NCI-H1092 treated with DMSO at 0.1 percent for 48 hours (cell line): ENCODE results near the gene TBX3.

Source experiments
- DNase-seq: peaks from one replicate; lab custom pipeline; 2025; lab: John Stamatoyannopoulos, UW

Gene TBX3

GRCh38 chr12:114696443-114697242 is 12.7 kb upstream of the TBX3 start:
- no peak for DNase-seq

DNA sequence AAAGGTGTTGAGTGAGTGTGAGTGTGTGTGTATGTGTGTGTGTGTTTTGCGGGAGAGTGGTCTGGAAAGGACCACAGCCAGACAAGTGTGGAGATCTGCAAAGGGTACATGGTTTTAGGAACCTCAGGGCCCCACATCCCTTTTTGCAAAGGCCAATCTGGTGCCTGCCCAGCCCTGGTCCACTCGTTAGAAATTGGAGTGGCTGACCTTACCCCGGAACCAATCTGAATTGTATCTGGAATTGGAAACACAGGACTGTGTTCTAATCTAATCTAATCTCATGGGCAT is 11.3 kb upstream of the TBX3 start:
- DNase-seq, result no peak

- DNase-seq, result no peak
Observed at GRCh38 chr12:114694436-114695304, 10.7 kb upstream of the TBX3 start.

DNA sequence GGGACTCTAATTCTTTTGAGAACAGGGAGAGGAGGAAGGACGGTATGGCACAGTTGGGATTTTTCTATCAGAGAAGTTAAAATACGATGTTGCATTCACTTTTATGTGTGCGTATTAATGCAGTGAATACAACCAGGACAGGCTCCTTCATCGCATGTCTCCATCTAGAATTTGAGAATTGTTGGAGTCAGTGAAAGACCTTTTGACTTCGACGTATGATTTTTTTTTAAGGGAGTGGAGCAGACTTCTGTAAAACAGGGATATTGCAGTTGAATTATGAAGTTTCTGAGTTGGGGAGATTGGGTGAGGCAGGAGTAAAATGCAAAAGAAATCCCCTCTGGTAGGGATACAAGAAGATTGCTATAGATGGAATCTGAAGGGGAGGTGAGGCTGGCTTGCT is 9.6 kb upstream of the TBX3 start:
- DNase-seq, result no peak

DNA sequence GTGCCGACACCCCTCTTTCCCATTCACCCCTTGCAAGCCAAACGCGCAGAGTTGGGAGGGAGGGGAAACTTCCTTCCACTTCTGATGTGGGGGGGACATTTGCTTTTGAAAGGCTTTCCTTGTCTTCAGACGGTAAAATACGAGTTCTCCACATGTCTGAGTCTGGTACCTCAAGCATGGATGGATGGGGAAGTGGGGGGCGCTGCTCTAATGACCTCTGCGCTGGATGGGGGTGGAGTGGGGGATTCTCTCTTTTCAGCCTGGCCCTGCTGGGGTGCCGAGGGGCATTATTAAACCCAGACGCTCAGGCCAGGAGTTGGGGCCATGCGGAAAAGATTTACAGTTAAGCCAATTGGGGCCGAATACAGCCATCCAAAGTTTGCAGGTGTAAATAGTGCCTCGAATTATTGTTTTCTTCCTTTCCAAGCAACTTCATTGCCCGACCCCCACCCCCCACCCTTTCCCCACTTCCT is 9.1 kb upstream of the TBX3 start:
- no peak for DNase-seq

DNA sequence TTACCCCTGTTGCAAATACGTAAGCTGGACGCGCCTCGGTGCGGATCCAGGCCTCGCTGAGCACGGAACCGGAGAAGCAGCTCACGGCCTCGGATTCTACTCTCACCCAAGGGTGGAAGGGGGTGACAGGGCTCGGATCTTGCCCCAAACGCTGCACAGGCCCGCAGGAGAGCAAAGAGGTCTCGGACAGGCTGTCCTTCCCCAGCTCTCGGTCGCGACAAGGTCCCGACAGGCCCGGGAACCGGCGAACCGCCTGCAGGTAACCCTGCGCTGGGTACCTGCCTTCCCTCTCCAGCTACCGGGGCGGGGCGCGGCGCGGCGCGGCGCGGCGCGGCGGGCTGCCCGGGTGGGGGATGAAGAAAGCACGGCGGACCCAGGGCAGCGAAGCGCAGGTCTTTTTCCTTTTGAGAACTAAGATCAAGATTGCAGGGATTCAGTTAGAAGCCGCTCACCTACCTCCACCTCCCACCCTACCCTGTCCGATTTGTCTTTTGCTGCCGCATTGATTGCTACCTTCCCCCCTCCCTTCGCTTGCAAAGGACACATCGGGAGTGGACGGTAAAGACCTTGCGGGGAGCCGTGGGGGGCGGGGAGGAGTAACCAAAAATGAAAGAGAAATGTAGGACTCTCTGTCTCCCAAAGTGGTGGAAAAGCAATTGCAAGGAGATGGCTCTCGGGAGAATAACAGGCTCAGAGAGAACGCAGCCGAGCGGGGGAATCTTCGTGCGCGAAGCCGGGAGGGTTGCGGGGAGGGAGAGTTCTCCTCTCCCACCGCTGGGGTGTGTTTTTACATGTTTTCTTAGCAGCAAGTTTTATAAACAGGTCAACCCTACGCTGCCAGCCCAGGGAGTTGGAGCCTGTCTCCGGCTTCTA is 8.4 kb upstream of the TBX3 start:
- DNase-seq, result no peak

DNA sequence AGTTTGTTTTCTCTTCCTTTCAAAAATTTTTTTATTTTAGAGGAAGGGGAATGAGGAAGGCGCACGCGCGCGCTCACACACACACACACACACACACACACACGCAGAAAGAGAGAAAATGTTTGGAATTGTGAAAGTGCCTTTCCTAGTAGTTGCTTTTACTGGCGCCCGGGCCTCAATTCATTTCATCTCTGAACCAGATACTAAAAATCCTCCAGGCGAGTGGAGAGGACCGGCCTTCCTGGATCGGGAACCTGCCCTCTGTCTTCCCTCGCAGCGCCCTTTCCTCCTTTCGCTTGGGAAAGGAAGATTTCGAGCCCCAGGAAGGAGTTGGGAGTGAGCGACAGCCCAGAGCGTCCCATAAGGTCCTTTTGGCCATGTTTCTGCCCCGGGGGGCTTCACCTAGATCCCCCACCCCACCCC is 7.8 kb upstream of the TBX3 start:
- DNase-seq, result no peak

DNA sequence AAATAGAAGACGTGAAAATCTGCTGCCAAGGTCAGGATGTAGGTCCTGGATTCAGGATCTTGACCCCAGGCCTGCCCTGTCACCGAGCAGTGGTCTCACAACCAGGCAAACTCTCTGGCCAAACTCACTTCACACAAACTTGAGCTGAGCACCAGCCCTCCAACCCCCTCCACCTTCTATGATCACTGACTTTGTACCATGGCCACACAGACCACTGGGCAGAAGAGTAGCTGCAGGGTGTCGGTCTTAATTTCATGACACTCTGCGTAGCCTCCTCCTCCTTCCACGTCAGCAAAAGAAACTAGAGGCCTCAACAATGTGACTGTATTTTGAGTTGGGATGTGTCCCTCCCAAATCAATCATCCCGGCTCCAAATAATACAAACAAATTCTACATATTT is 7.2 kb upstream of the TBX3 start:
- DNase-seq, result no peak

- DNase-seq, result no peak
Observed at GRCh38 chr12:114690267-114691135, 6.5 kb upstream of the TBX3 start.

- no peak for DNase-seq
Observed at GRCh38 chr12:114689075-114689994, 5.4 kb upstream of the TBX3 start.

DNA sequence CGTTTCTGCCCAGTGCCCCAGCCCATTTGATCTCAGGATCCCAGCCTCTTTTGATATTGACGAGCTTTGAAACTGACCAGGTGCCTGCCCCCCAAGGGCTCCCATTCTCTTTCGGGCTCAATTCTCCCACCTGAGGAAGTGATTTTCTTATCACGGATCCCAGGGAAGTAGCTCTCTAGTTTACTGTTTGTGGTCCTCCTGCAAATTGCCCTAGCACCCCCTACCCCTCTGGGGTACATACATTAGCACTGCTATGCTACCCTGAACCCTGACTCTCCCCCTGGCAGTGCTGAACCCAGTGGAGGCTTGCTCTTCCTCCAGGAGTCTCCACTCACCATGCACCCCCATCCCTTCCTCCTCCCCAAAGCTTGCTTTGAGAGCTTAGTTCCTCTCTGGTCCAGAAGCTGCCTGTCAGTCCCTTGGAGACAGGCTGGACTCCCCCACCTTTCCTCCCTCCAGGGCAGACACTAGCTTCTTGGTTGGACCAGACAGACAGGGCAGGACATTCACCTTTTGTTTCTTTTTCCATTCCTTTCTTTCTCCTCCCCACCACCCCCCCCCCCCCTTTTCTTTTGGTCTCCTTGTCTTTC is 4.4 kb upstream of the TBX3 start:
- DNase-seq, result no peak

DNA sequence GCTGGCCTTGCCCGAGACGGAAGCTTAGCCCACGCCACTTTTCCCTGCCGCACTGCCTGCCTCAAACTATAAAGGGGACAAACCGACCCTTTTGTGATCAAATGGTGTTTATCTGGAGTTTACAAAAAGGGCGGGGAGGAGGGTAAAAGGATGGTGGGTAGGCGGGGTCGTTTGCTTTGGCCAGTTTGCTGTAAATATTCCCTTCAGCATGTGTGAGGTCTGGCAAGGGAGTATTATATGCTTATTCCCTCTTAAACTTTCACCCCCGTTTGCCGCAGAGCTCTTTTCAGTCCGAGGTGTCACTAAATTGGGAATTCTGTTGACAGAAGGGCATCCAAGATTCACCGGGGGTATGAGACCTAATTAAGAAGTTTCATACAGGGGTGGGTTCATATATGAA is 3.8 kb upstream of the TBX3 start:
- DNase-seq, result no peak

GRCh38 chr12:114686773-114687500 is 3.0 kb upstream of the TBX3 start:
- DNase-seq, result no peak

DNA sequence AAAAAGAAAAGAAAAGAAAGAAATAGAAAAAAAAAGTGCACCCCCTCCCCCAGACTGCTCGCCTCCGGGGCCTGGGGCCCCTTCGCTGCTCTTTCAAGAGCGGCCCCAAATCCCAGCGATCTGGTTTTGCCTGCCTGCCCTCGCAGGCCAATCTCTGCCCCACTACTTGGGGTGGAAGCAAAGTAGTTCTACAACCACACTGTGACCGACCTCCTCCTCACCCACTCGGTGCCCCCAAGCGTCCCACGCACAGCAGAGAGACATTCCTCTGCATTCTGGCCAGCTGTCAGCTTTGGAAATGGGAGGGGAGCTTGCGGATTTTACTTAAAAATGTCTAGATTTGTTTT is 2.4 kb upstream of the TBX3 start:
- DNase-seq, result no peak

GRCh38 chr12:114685869-114686268 is 1.9 kb upstream of the TBX3 start:
- DNase-seq, result no peak

DNA sequence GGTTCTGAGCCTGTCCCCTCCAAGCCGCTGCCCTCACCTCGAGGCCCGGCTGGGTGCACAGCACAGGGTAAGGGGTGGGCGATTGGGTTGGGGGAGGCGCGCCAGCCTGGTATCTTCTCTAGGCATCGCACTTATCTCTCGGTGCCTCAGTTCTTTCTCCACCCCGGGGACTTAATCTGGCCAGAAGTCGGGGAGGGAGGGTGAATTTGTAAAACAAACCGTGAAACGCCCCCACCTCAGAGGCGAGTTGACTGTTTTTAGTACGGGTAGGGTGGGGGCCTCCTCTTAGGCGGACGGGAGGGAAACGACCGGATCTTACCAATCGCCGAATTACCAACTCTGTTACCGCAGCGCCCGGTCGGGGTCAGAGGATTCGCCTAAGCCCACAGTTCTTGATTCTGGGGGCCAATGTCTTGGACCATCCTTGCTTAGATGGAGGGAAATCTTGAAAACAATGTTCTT is 1.4 kb upstream of the TBX3 start:
- no peak for DNase-seq

- no peak for DNase-seq
Observed at GRCh38 chr12:114684870-114685273, 897 bp upstream of the TBX3 start.

DNA sequence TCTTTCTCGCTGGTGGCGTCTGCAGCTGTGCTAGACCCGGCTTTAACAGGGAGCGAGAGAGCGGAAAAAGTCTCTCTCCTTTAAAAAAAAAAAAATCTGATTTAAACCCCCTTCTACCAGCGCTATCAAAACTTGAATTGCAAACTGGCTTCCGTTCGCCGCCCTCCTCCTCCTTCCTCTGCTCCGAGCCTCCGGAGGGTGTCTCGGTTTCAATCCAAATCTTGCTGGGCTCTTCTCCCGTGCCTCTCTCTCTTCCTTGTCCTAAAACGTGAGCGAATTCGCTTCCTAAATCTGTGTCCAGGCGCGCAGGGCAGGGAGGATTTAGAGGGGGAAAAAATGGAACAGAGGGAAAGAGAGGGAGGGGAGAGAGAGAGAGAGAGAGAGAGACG is 272 bp downstream of the TBX3 start:
- DNase-seq, result no peak
